GM21529 (cell line): ENCODE results near the gene SMIM7.
"Not testable (repeated sequence)": the region's sequence is repeated elsewhere in the genome, so short reads cannot be mapped to it uniquely, and the experiment has no call there.

Source experiments
- ATAC-seq: cut with Tn5 transposase; IDR thresholded peaks from one replicate; pipeline ENCODE4 v1.9.1; 2021; ENCODE audit not compliant: unreplicated experiment

The SMIM7 gene

DNA sequence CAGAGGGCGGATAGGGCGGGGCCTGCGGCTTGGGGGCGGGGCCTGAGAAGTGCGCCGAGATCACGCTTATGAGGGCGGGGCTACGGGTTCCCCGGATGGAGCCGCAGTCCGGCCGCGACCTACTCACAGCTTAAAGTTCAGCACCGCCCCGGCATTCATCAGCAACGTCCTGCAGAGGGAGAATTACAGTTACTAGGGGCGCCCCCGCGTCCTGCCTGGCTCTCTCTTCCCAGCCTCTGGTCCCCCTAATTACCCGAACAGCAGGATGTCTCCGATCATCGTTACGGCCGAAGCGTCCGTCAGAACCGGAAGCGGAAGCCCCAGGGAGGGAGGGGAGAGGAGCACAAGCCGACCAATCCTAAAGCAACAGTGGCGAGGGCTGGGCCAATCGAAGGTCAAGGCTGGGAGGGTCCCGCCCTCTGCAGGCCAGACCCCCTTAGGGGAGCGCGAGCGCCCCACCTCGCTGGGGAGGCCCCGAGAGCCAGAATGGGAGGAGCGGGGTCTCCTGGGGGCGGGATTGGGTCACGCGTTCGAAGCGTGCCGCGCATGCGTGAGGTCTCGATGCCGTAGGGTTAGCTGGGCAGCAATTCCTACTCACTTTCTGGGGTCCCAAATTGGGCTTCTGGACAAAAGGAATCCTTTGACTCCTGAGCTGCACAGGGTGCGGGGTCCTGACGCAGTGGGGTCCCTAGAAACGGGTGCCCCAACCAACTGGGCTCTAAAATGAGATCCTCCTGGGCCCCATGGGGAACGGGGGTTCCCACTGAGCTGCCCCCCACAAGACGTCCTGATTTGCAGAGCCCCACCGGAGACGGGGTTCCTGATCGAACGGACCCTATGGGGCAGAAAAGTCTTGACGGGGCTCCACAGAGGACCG, at the start of gene SMIM7:
SMIM7 (minus strand) TSS at position 313 of the 877 bp plus-strand sequence; CDS start at position 279, 34 bp downstream.
- ATAC-seq, result peak; percentile 82

- ATAC-seq, result no peak
These were observed 43.7 kb upstream of the SMIM7 start for GRCh38 chr19:16703677-16704076.

DNA sequence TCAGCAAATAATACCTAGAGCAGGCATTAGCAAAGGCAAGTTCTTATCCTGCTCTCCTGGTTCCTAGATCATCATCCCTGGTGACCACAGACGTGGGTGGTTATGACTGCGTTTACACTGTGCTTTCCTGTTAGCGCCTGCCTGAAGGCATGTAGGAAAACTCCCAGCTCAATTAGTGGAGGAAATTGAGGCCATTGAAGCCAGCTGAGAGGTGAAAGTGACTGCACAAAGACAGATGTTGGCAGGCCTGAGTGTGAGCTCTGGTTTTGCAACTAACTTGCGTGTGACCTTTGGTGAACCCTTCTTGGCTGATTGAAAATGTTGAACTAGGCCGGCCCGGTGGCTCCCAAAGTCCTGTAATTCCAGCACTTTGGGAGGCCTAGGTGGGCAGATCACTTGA, 42.2 kb upstream of the SMIM7 start:
- no peak for ATAC-seq

DNA sequence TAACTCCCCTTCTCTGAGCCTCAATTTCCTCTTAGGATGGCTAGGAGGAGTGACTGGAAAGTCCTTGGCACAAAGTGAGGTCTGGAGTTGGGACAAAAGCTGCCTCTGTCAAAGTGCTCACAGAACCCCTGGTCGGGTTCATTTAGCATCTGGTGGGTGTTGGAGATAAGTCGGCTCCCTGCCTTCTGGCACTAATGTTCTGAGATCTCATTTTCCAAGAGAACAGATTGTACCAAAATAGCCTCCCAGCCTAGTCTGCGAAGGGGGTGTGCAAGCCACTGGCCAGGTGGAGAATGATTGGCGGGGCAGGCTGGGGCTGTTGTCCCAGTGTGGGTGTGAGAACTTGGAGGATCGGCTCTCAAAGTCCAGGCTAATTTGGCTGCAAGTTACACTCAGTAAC, 39.0 kb upstream of the SMIM7 start:
- no peak for ATAC-seq

DNA sequence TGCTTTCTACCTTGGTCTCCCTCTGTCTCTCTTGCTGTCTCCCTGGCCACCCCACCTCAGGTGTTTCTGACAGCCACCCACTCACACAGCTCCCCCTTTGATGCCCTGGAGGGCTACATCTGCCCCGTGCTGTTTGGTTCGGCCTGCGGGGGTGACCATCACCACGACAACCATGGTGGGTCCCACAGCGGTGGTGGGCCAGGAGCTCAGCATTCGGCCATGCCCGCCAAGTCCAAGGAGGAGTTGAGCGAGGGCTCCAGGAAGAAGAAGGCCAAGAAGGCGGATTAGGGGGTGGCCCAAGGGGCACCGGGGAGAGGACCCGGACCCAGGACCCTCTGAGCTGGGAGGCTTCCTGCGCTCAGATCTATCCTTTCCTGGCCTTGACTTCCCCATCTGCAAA, 28.1 kb upstream of the SMIM7 start:
- ATAC-seq, result no peak

DNA sequence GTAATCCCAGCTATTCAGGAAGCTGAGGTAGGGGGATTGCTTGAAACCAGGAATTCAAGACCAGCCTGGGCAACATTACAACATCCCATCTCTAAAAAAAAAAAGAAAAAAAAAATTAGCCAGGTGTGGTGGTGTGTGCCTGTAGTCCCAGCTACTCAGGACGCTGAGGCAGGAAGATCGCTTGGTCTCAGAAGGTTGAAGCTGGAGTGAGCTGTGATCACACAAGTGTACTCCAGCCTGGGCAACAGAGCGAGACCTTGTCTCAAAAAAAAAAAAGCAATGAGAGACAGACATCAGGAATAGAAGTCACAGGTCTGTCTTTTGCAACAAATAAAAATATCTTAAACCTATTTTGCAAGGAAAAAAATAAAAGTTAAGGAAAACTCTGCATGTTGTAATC, 24.3 kb upstream of the SMIM7 start:
- ATAC-seq, result no peak

- ATAC-seq, result no peak
These were observed 22.6 kb upstream of the SMIM7 start for GRCh38 chr19:16682539-16682938.

DNA sequence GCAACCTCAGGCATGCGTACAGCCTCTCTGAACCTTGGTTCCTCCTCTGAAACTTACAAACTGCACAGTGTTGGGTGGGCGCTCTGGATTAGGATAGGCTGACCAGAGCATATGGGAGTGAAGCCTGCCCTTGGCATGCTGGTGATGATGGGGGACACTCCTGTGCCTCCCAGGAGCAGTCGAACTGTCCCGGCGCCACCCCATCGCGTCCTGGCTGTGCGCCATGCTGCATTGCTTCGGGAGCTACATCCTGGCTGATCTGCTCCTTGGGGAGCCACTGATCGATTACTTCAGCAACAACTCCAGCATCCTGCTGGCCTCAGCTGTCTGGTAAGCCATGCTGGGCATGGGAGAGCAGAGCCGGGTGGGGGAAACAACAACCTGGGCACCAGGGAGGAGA, 19.9 kb upstream of the SMIM7 start:
- ATAC-seq, result no peak

DNA sequence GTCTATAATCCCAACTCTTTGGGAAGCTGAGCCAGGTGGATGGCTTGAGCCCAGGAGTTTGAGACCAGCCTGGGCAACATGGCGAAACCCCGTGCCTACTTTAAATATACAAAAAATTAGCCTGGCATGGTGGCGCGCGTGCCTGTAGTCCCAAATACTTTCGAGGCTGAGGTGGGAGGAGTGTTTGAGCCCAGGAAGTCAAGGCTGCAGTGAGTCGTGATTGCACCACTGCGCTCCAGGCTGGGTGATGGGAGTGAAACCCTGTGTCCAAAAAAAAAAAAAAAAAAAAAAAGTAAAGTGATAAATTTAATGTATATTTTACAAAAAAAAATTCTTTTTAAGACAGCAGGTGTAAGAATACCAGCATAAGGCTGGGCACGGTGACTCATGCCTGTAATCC, 18.6 kb upstream of the SMIM7 start:
- no peak for ATAC-seq

GRCh38 chr19:16677055-16677454, 17.1 kb upstream of the SMIM7 start:
- ATAC-seq, result no peak

GRCh38 chr19:16676101-16676798, 16.3 kb upstream of the SMIM7 start:
- no peak for ATAC-seq

DNA sequence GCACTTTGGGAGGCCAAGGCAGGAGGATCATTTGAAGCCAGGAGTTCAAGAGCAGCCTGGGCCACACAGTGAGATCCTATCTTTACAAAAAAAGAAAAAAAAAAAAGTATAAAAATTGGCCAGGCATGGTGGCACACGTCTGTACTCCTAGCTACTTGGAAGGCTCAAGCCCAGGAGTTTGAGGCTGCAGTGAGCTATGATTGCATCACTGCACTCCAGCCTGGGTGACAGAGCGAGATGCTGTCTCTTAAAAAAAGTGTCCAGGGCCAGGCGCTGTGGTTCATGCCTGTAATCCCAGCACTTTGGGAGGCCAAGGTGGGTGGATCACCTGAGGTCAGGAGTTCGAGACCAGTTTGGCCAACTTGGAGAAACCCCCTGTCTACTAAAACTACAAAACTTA, 13.9 kb upstream of the SMIM7 start:
- ATAC-seq, result not testable (repeated sequence)

GRCh38 chr19:16673231-16673630, 13.3 kb upstream of the SMIM7 start:
- no peak for ATAC-seq

- no peak for ATAC-seq
These were observed 11.8 kb upstream of the SMIM7 start for GRCh38 chr19:16671652-16672274.

- no peak for ATAC-seq
These were observed 10.3 kb upstream of the SMIM7 start for GRCh38 chr19:16670291-16670690.

GRCh38 chr19:16668702-16669101, 8.8 kb upstream of the SMIM7 start:
- ATAC-seq, result not testable (repeated sequence)

GRCh38 chr19:16668176-16668575, 8.2 kb upstream of the SMIM7 start:
- no peak for ATAC-seq

DNA sequence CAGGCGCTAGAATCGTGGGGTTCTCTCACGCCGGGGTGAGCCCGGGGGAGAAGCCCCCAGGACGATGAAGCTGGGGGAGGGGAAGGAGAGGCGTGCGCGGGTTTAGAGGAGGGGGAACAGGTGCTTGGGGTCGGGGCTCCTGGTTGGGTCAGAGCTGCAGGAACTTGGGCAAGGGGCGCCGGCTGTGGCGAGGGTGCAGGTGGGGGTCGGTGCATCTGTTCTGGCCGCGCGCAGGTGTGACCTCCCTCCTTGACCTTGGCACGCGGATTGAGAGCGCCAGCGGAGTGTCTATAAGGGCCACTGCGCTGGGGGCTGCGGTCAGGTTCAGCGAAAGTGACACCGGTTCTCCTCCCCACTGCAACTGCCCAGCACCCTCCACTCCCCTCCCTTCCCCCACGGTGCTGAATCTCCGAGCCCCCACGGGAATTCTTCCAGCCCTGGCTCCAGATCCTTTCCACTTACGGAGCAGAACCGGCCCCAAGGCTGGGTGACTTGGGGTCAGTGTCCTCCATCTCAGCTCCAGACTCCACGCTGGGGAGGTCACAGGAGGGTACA, 1.6 kb upstream of the SMIM7 start:
- no peak for ATAC-seq

- ATAC-seq, result no peak
These were observed 977 bp upstream of the SMIM7 start, which contains the start of gene TMEM38A for GRCh38 chr19:16660763-16661479. TMEM38A (plus strand) TSS chr19:16661139; CDS start chr19:16661218, 79 bp downstream.

- no peak for ATAC-seq
These were observed 496 bp downstream of the SMIM7 start for GRCh38 chr19:16659464-16659831.

DNA sequence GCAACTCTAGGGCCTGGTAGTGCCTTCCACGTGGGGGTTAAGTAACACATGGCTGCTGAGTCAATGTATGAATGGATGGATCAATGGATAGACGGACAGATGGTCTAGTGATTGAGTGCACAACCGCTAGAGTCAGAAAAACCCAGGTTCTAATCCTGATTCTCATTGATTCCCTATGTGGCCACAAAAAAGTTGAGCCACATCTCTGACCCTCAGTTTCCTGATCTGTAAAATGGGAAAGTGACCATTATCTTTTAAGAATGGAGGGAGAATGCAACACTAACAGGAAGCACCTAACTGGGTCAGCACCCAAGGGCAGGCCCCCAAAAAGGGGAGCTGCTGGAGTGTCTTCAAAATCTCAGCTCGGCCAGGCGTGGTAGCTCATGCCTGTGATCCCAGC, 2.6 kb downstream of the SMIM7 start:
- ATAC-seq, result no peak
